Loucy (cell line): ENCODE results near the gene EFR3B.

Experiments used
- CTCF ChIP-seq: fragments of 200-600 bp; sonication (generic); conservative IDR thresholded peaks from 2 replicates; pipeline ENCODE4 v1.5.1; 2014; ENCODE audit warnings: mild to moderate bottlenecking, antibody characterized with exemption, low read length
- EZH2phosphoT487 ChIP-seq: fragments of 200-600 bp; IDR thresholded peaks from 2 replicates; pipeline ENCODE4 v1.6.1; 2018; ENCODE audit warnings: antibody characterized with exemption, mild to moderate bottlenecking, moderate library complexity, borderline replicate concordance

GRCh38 chr2:25035537-25036220 lies 6.2 kb upstream of the EFR3B start:
- TF ChIP-seq EZH2phosphoT487 (no peak), CTCF (no peak)
